Esophagus muscularis mucosa (tissue), 4 donors: ENCODE measurements around the gene MPC1L.
"Not testable (repeated sequence)": the region's sequence is repeated elsewhere in the genome, so short reads cannot be mapped to it uniquely, and the experiment has no call there.

Experiments
- CTCF ChIP-seq, 3 experiments: fragments of 200-600 bp in 2 of 3; fragments of 450-650 bp in 1 of 3; sonication (generic) in 2 of 3; IDR thresholded peaks; one replicate each; pipeline ENCODE4 v1.5.1; 2017 to 2019; ENCODE audit warnings: antibody characterized with exemption in 3 of 3, mild to moderate bottlenecking in 2 of 3, moderate library complexity in 1 of 3
- EP300 ChIP-seq: sonication (generic); formaldehyde crosslinking; IDR thresholded peaks from one replicate; pipeline ENCODE4 v1.6.1; 2017; ENCODE audit warnings: antibody characterized with exemption
- POLR2A ChIP-seq: fragments of 450-650 bp; IDR thresholded peaks from one replicate; pipeline ENCODE4 v1.6.1; 2017; ENCODE audit warnings: antibody characterized with exemption, moderate library complexity, mild to moderate bottlenecking, low read depth
- POLR2AphosphoS5 ChIP-seq, 2 donors: sonication (generic); formaldehyde crosslinking; IDR thresholded peaks; one replicate each; pipeline ENCODE4 v1.6.1; 2017; ENCODE audit warnings: antibody characterized with exemption in 2 of 2

DNA sequence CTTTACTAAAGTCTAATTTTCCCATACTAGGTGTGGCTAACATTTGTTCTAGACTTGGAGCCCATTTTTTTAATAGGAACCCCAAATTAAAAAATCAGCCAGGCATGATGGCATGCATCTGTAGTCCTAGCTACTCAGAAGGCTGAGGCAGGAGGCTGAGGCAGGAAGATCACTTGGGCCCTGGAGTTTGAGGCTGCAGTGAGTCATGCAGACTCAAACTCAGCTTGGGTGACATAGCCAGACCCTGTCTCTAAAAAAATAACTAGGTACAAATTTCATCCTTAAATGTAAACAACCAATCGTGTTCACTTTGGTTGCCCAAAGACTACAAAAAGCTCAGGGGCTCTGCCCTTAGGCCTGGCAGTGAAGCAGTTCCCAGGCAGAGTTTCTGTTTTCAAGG lies 35.6 kb upstream of the MPC1L start:
- not testable (repeated sequence) for TF ChIP-seq EP300; CTCF (IDR thresholded peaks at IDR 0.05); POLR2A; POLR2AphosphoS5 (IDR thresholded peaks at IDR 0.05)
